PC-9 (cell line): ENCODE results near the gene DNM3. TPM values are rescaled to one million over a fixed set of nuclear protein-coding genes. Genes with fewer than 3 reads are reported as not detected.

Source experiments
- BruUV-seq: library from RNA; stranded (reverse); fragments of 400-500 nt; replicated peaks from 2 replicates; lab custom pipeline; 2021; lab: Mats Ljungman, UMichigan
- CTCF ChIA-PET: fragments of 300-600 bp; sonication (Branson Sonifier 250); formaldehyde crosslinking; loops from one replicate; lab custom pipeline; 2022; ENCODE audit warnings: antibody characterized with exemption; lab: Charles Lee
- POLR2A ChIA-PET: fragments of 300-600 bp; sonication (Branson Sonifier 250); formaldehyde crosslinking; loops from one replicate; lab custom pipeline; 2022; ENCODE audit warnings: antibody characterized with exemption; ENCODE audit not compliant: unreplicated experiment; lab: Charles Lee
- DNase-seq, 2 experiments: peaks; one replicate each; pipeline versions ENCODE4 v3.0.0 to v3.0.0-alpha.2; 2015 to 2022; ENCODE audit warnings: mixed read lengths in 1 of 2
- H2AFZ ChIP-seq: fragments of 200-600 bp; sonication (generic); 2 replicates; pipeline ENCODE4 v1.8.1; 2017; ENCODE audit warnings: antibody characterized with exemption
- H3F3A ChIP-seq: fragments of 200-600 bp; sonication (generic); 2 replicates; pipeline ENCODE4 v1.8.1; 2017; ENCODE audit warnings: antibody characterized with exemption, mild to moderate bottlenecking, low read depth; ENCODE audit not compliant: insufficient read depth
- H3K27ac ChIP-seq: fragments of 200-600 bp; sonication (generic); 2 replicates; pipeline ENCODE4 v1.6.1; 2016; ENCODE audit warnings: mixed run types
- H3K27me3 ChIP-seq: fragments of 200-600 bp; sonication (generic); 2 replicates; pipeline ENCODE4 v1.6.1; 2016; ENCODE audit warnings: low read depth, mixed run types; ENCODE audit not compliant: insufficient read depth
- H3K36me3 ChIP-seq: fragments of 200-600 bp; sonication (generic); 2 replicates; pipeline ENCODE4 v1.6.1; 2016; ENCODE audit warnings: low read depth, mixed run types
- H3K4me1 ChIP-seq: fragments of 200-600 bp; sonication (generic); replicated peaks from 2 replicates; pipeline ENCODE4 v1.6.1; 2016; ENCODE audit warnings: mixed run types; ENCODE audit not compliant: insufficient read depth
- H3K4me2 ChIP-seq: fragments of 200-600 bp; sonication (generic); 2 replicates; pipeline ENCODE4 v1.6.1; 2017; ENCODE audit warnings: mixed run types
- H3K4me3 ChIP-seq: fragments of 200-600 bp; sonication (generic); 2 replicates; pipeline ENCODE4 v1.6.1; 2016; ENCODE audit warnings: mixed run types
- H3K79me2 ChIP-seq: fragments of 200-600 bp; sonication (generic); 2 replicates; pipeline ENCODE4 v1.6.1; 2017; ENCODE audit warnings: low read depth, mixed run types
- H3K9me2 ChIP-seq: fragments of 200-600 bp; sonication (generic); 2 replicates; pipeline ENCODE4 v1.8.1; 2017; ENCODE audit warnings: mild to moderate bottlenecking; ENCODE audit not compliant: insufficient read depth
- H3K9me3 ChIP-seq: fragments of 200-600 bp; sonication (generic); 2 replicates; pipeline ENCODE4 v1.8.1; 2016; ENCODE audit warnings: low read depth; ENCODE audit not compliant: insufficient read depth
- H4K20me1 ChIP-seq: fragments of 200-600 bp; sonication (generic); 2 replicates; pipeline ENCODE4 v1.8.1; 2017; ENCODE audit not compliant: insufficient read depth
- EZH2 ChIP-seq: fragments of 200-600 bp; sonication (generic); IDR thresholded peaks from 2 replicates; pipeline ENCODE4 v1.8.0; 2017; ENCODE audit warnings: antibody characterized with exemption, low read depth
- intact Hi-C: fragments of 100-400 bp; cut with micrococcal nuclease; formaldehyde crosslinking; loops from one replicate; pipeline ENCODE4 v1.10.0; 2022; ENCODE audit not compliant: unreplicated experiment
- total RNA-seq: library from RNA; stranded (reverse); gene quantifications from 2 replicates; pipeline ENCODE4 v1.2.3, GENCODE V29; 2021
- TF ChIP-seq, protein P1 (sequence below): fragments of 200-600 bp; sonication (generic); conservative IDR thresholded peaks from 2 replicates; pipeline ENCODE4 v1.6.1; 2017; ENCODE audit warnings: mixed run types, antibody characterized with exemption, mild to moderate bottlenecking, moderate library complexity

DNM3 gene
- total RNA-seq, 1 experiment from 2014 or later, result 1.7 TPM

DNA sequence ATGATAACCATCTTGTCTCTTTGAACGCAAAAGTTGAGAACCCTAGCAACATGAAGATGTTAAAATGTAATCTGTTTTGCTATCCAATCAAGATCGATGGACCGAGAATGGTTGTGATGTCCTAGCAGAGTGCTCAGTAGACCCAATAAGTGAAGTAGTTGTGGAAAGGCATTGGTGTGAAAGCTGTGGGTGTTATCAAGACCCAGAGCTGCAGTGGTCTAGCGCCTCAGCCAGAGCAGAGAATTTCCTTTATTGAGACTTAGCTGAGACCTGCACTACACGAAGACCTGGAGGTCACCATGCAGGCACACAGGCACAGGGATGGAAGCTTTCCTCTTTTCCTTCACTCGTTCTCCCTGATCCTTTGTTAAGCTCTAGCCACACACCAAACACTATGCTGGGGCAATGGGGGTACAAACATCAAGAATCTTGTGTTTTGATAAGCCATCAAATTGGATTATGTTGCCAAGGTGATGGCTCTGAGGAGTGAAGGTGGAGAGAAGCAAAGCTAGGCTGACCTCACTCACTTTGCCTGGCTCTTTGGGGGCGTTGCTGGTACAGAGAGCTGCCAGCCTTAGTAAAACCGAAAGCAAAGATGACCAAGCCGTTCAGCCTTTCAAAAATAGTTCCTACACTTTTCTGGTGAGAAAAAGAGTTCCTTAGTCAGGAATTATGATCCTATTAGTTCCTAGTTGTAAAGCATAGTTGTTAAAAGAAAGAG, 35.7 kb upstream of the DNM3 start:
- POLR2A ChIA-PET, result interaction anchor here (0.6 kb wide), 1 partner anchor 162 kb away, joined by 5 read pairs; no protein-coding TSS in a partner anchor
- intact Hi-C loops, result no loop called here

DNA sequence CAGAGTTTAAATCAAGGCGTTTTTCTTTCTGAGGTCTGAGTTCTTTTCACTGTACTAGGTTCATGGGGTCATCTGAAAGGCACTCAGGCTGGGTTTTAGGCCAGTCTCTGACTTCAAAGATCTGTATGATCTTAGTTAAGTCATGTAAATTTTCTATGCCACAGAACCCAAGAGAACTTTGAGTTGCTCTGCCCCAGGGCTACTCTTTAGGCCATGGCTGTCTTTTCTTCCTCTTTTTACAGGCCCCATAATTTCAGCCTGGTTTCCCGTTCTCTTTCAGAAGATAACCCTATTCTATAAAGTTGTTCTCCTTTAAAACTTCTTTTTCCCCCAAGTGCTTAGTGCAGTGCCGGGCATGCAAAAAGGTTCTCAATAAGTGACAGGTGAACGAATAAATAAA, 33.7 kb upstream of the DNM3 start:
- TF ChIP-seq, protein P1, sequence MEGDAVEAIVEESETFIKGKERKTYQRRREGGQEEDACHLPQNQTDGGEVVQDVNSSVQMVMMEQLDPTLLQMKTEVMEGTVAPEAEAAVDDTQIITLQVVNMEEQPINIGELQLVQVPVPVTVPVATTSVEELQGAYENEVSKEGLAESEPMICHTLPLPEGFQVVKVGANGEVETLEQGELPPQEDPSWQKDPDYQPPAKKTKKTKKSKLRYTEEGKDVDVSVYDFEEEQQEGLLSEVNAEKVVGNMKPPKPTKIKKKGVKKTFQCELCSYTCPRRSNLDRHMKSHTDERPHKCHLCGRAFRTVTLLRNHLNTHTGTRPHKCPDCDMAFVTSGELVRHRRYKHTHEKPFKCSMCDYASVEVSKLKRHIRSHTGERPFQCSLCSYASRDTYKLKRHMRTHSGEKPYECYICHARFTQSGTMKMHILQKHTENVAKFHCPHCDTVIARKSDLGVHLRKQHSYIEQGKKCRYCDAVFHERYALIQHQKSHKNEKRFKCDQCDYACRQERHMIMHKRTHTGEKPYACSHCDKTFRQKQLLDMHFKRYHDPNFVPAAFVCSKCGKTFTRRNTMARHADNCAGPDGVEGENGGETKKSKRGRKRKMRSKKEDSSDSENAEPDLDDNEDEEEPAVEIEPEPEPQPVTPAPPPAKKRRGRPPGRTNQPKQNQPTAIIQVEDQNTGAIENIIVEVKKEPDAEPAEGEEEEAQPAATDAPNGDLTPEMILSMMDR, result no peak
- TF ChIP-seq EZH2, result no peak
- no peak for DNase-seq
- H3K9me3 ChIP-seq, result no peaks in the 10 kb centered on the region
- H3K9me2 ChIP-seq, result no peaks in the 10 kb centered on the region
- no peak overlapping the region for H3K4me3 ChIP-seq
- H3K79me2 ChIP-seq, result no peaks in the 10 kb centered on the region
- no peak overlapping the region for H3K27ac ChIP-seq
- no peaks in the 10 kb centered on the region for H3F3A ChIP-seq
- no TSS peak for BruUV-seq
- H3K27me3 ChIP-seq, result no peaks in the 10 kb centered on the region
- H3K4me1 ChIP-seq, result no peaks in the 10 kb centered on the region; the same call in 1 of the 2 replicates
- CTCF ChIA-PET, result no interaction called here
- no peak overlapping the region for H2AFZ ChIP-seq
- POLR2A ChIA-PET, result no interaction called here
- intact Hi-C loops, result no loop called here
- no peak overlapping the region for H3K4me2 ChIP-seq
- no peaks in the 10 kb centered on the region for H4K20me1 ChIP-seq
- H3K36me3 ChIP-seq, result no peaks in the 10 kb centered on the region

More for the DNA sequence above, 35.7 kb upstream of the DNM3 start:
- Histone ChIP-seq H3K9me3 (no peaks in the 10 kb centered on the region), H2AFZ (no peak overlapping the region), H3K36me3 (no peaks in the 10 kb centered on the region), H3F3A (0 out of 2 replicates have a peak, but pooled peaks cover 4% of the 10 kb centered on the region), H3K27me3 (no peaks in the 10 kb centered on the region), H3K4me1 (no peaks in the 10 kb centered on the region; the same call in 1 of the 2 replicates), H3K4me2 (no peak overlapping the region), H4K20me1 (no peaks in the 10 kb centered on the region), H3K27ac (no peak overlapping the region), H3K79me2 (no peaks in the 10 kb centered on the region), H3K9me2 (no peaks in the 10 kb centered on the region), H3K4me3 (no peak overlapping the region)
- CTCF ChIA-PET, result no interaction called here
- no peak for TF ChIP-seq EZH2
- TF ChIP-seq, protein P1, result no peak
- BruUV-seq, result no TSS peak
- DNase-seq, result no peak

DNA sequence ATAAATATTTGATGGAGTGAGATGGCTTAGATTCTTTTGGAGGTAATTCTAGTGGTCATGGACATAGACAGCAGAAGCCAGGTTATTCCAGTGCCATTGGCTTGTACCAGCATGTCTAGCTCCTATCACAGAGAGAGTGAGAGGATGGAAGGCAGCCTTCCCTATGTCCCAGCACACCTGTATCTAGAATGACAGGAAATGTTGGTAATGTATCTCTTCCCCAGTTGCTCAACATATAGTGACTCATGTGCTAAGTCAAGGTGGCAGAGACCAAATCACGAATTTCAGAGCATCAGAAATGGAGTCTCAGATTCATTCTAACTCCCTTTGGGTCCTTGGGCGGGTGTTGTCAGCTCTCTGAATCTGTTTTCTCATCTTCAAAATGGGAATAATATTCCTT, 31.5 kb upstream of the DNM3 start:
- no peaks in the 10 kb centered on the region; the same call in 1 of the 2 replicates for H3K4me1 ChIP-seq
- no peak overlapping the region for H3K4me3 ChIP-seq
- intact Hi-C loops, result no loop called here
- no peaks in the 10 kb centered on the region for H3K9me3 ChIP-seq
- no peaks in the 10 kb centered on the region for H3K36me3 ChIP-seq
- H3F3A ChIP-seq, result no peaks in the 10 kb centered on the region
- ChIA-PET POLR2A (interaction anchor here (0.7 kb wide), 1 partner anchor 240 kb away, joined by 6 read pairs; no protein-coding TSS in a partner anchor), CTCF (interaction anchor here (1.0 kb wide), 1 partner anchor 176 kb away, joined by 6 read pairs; no protein-coding TSS in a partner anchor)
- H3K9me2 ChIP-seq, result no peaks in the 10 kb centered on the region
- no peaks in the 10 kb centered on the region for H3K79me2 ChIP-seq
- no peak for TF ChIP-seq EZH2
- TF ChIP-seq, protein P1, result no peak
- no peak overlapping the region for H3K4me2 ChIP-seq
- no peaks in the 10 kb centered on the region for H3K27me3 ChIP-seq
- no peak overlapping the region for H3K27ac ChIP-seq
- no peak overlapping the region for H2AFZ ChIP-seq
- no peak for DNase-seq
- no TSS peak for BruUV-seq
- no peaks in the 10 kb centered on the region for H4K20me1 ChIP-seq
